HepG2 (cell line): ENCODE results near the gene PIGZ.

Experiments
- CREM ChIP-seq, 2 experiments: sonication (generic) in 1 of 2; formaldehyde crosslinking in 1 of 2; IDR thresholded peaks; 2 replicates each; pipeline versions ENCODE4 v1.4.0 to v1.6.1; 2016 to 2020; ENCODE audit warnings: antibody characterized with exemption in 1 of 2, mild to moderate bottlenecking in 1 of 2, missing genetic modification reagents in 1 of 2
- EZH2 ChIP-seq: conservative IDR thresholded peaks from 2 replicates; pipeline ENCODE4 v1.6.1; 2012; ENCODE audit warnings: mild to moderate bottlenecking, low read depth, low read length, moderate library complexity
- POLR2AphosphoS5 ChIP-seq: IDR thresholded peaks from 2 replicates; pipeline ENCODE4 v1.6.1; 2012; ENCODE audit warnings: low read depth, low read length
- SIN3A ChIP-seq: IDR thresholded peaks from 2 replicates; pipeline ENCODE4 v1.6.1; 2011; ENCODE audit warnings: low read depth, mild to moderate bottlenecking, control low read depth, low read length, borderline replicate concordance
- SOX13 ChIP-seq, 3 experiments: fragments of 450-650 bp in 1 of 3; sonication (generic) in 1 of 3; formaldehyde crosslinking in 1 of 3; IDR thresholded peaks in 2 of 3; conservative IDR thresholded peaks in 1 of 3; 2 replicates each; pipeline versions ENCODE4 v1.5.0 to v1.6.1; 2016 to 2020; ENCODE audit warnings: antibody characterized with exemption in 1 of 3, mild to moderate bottlenecking in 1 of 3, missing compliant biosample characterization in 1 of 3, missing genetic modification reagents in 1 of 3, moderate library complexity in 1 of 3
- TSC22D2 ChIP-seq: sonication (generic); formaldehyde crosslinking; IDR thresholded peaks from 2 replicates; pipeline ENCODE4 v1.5.1; 2020; ENCODE audit warnings: missing genetic modification reagents, mild to moderate bottlenecking, borderline replicate concordance
- ZFP36 ChIP-seq: fragments of 150-350 bp; IDR thresholded peaks from 2 replicates; pipeline ENCODE4 v1.6.1; 2018; ENCODE audit warnings: borderline replicate concordance, low read length, low read depth; ENCODE audit not compliant: partially characterized antibody
- ZNF326 ChIP-seq: sonication (generic); formaldehyde crosslinking; IDR thresholded peaks from 2 replicates; pipeline ENCODE4 v1.4.0; 2020; ENCODE audit warnings: missing genetic modification reagents, borderline replicate concordance
- ZNF441 ChIP-seq: sonication (generic); formaldehyde crosslinking; IDR thresholded peaks from 2 replicates; pipeline ENCODE4 v1.7.0; 2021; ENCODE audit warnings: missing genetic modification reagents, borderline replicate concordance
- ZNF704 ChIP-seq: sonication (generic); formaldehyde crosslinking; IDR thresholded peaks from 2 replicates; pipeline ENCODE4 v1.8.1; 2023; ENCODE audit warnings: mild to moderate bottlenecking, inconsistent platforms, moderate library complexity, missing genetic modification reagents, borderline replicate concordance
- ZNF740 ChIP-seq: sonication (generic); formaldehyde crosslinking; IDR thresholded peaks from 2 replicates; pipeline ENCODE4 v1.4.0; 2020; ENCODE audit warnings: missing genetic modification reagents
- ZNF776 ChIP-seq: sonication (generic); formaldehyde crosslinking; IDR thresholded peaks from 2 replicates; pipeline ENCODE4 v1.4.0; 2020; ENCODE audit warnings: mild to moderate bottlenecking, missing genetic modification reagents

- TF ChIP-seq EZH2 (no peak), ZNF740 (no peak), ZNF326 (CRISPR knock-in tag) (no peak), ZNF441 (CRISPR knock-in tag) (no peak), ZNF776 (CRISPR knock-in tag) (no peak), SIN3A (0 out of 2 replicates have a peak, but pooled peaks have one; percentile 36), SOX13 (IDR thresholded peaks at IDR 0.05) (peak; percentile 72), SOX13 (CRISPR knock-in tag; conservative IDR thresholded peaks at IDR 0.05 in 1 of 2, IDR thresholded peaks at IDR 0.05 in 1 of 2) (peak in 1 of 2 experiments; percentile 95; a peak in 2 of 4 replicates), POLR2AphosphoS5 (no peak; the same call in 1 of the 2 replicates), ZNF704 (no peak; the same call in 1 of the 2 replicates), CREM (IDR thresholded peaks at IDR 0.05) (peak; percentile 66), CREM (CRISPR knock-in tag; IDR thresholded peaks at IDR 0.05) (no peak), TSC22D2 (CRISPR knock-in tag) (no peak), ZFP36 (no peak)
These were observed 6.3 kb downstream of the PIGZ start for GRCh38 chr3:196962108-196962929.
